Body of pancreas (tissue), 4 donors: ENCODE results near the gene SLC43A1. TPM values are rescaled to one million over a fixed set of nuclear protein-coding genes. Genes with fewer than 3 reads are reported as not detected.

Experiments
- ATAC-seq: fragments of 150-250 bp; one replicate; pipeline ENCODE4 v1.9.1; 2016
- DNase-seq, 4 donors: peaks; one replicate each; pipeline ENCODE4 v3.0.0-alpha.2; 2019
- H3K27ac ChIP-seq, 4 donors: fragments of 200-600 bp; sonication (generic); 1 replicate in 3 of 4; 2 replicates in 1 of 4; pipeline versions ENCODE4 v1.5.1 to v1.6.1; 2016 to 2019; ENCODE audit warnings: mild to moderate bottlenecking in 1 of 4, mixed read lengths in 1 of 4, moderate library complexity in 1 of 4
- H3K27me3 ChIP-seq, 2 donors: fragments of 200-600 bp; sonication (generic); one replicate each; pipeline ENCODE4 v1.6.0; 2016; ENCODE audit warnings: mild to moderate bottlenecking in 1 of 2
- H3K36me3 ChIP-seq, 2 donors: fragments of 200-600 bp; sonication (generic); replicated peaks in 1 of 2; 2 replicates each; pipeline ENCODE4 v1.5.1; 2016; ENCODE audit warnings: low read depth in 2 of 2; ENCODE audit not compliant: insufficient read depth in 1 of 2
- H3K4me1 ChIP-seq: fragments of 200-600 bp; sonication (generic); one replicate; pipeline ENCODE4 v1.6.0; 2016
- H3K4me3 ChIP-seq, 2 donors: fragments of 200-600 bp; sonication (generic); 1 replicate in 1 of 2; 2 replicates in 1 of 2; pipeline ENCODE4 v1.5.1; 2016 to 2019
- H3K9me3 ChIP-seq, 3 donors: fragments of 200-600 bp; sonication (generic); 1 replicate in 2 of 3; 2 replicates in 1 of 3; pipeline ENCODE4 v1.5.1; 2016
- POLR2A ChIP-seq, 3 donors: fragments of 450-650 bp; IDR thresholded peaks; one replicate each; pipeline ENCODE4 v1.6.1; 2016; ENCODE audit warnings: antibody characterized with exemption in 3 of 3, mild to moderate bottlenecking in 2 of 3
- WGBS, 2 donors: methylation state at CpG; one replicate each; pipeline ENCODE4 v1.1.5; 2017; 5-methylcytosine and 5-hydroxymethylcytosine counted together
- intact Hi-C: fragments of 100-400 bp; cut with DNase I; formaldehyde crosslinking; loops from one replicate; pipeline ENCODE4 v1.15.1; 2023
- total RNA-seq, 2 donors: library from RNA; depleted of rRNA; stranded (reverse); fragments of >200 nt; gene quantifications; one replicate each; pipeline ENCODE4 v1.1.0, GENCODE V29; 2016
- TF ChIP-seq, protein P1 (sequence below), 7 experiments: fragments of 450-650 bp in 4 of 7; fragments of 200-600 bp in 3 of 7; sonication (generic) in 3 of 7; IDR thresholded peaks; one replicate each; pipeline ENCODE4 v1.5.1; 2016 to 2019; ENCODE audit warnings: antibody characterized with exemption in 7 of 7

SLC43A1 gene
- total RNA-seq, 2 donors from 2014 or later = 87.7 to 128 TPM

- no peak for ATAC-seq
- TF ChIP-seq POLR2A (IDR thresholded peaks at IDR 0.05) = no peak
- TF ChIP-seq, protein P1, sequence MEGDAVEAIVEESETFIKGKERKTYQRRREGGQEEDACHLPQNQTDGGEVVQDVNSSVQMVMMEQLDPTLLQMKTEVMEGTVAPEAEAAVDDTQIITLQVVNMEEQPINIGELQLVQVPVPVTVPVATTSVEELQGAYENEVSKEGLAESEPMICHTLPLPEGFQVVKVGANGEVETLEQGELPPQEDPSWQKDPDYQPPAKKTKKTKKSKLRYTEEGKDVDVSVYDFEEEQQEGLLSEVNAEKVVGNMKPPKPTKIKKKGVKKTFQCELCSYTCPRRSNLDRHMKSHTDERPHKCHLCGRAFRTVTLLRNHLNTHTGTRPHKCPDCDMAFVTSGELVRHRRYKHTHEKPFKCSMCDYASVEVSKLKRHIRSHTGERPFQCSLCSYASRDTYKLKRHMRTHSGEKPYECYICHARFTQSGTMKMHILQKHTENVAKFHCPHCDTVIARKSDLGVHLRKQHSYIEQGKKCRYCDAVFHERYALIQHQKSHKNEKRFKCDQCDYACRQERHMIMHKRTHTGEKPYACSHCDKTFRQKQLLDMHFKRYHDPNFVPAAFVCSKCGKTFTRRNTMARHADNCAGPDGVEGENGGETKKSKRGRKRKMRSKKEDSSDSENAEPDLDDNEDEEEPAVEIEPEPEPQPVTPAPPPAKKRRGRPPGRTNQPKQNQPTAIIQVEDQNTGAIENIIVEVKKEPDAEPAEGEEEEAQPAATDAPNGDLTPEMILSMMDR (IDR thresholded peaks at IDR 0.05) = no peak
These were observed 71.0 kb downstream of the SLC43A1 start for GRCh38 chr11:57444362-57445121.

GRCh38 chr11:57440744-57441414, 74.6 kb downstream of the SLC43A1 start:
- intact Hi-C loops = loop anchor here (10.0 kb wide), 1 partner anchor 194 kb away; no protein-coding TSS in a partner anchor
- 68 to 83% methylated on average over 4 of the region's 4 CpGs for WGBS, 2 donors
- Histone ChIP-seq H3K4me3 (no peak overlapping the region), H3K27me3 (no peaks in the 10 kb centered on the region), H3K4me1 (no peaks in the 10 kb centered on the region), H3K27ac (no peak overlapping the region), H3K9me3 (no peaks in the 10 kb centered on the region), H3K36me3 (no peaks in the 10 kb centered on the region)
- ATAC-seq (no peak), DNase-seq (no peak)
- no peak for TF ChIP-seq POLR2A (IDR thresholded peaks at IDR 0.05)
- TF ChIP-seq, protein P1 (IDR thresholded peaks at IDR 0.05) = no peak

More at GRCh38 chr11:57444362-57445121, 71.0 kb downstream of the SLC43A1 start:
- Histone ChIP-seq H3K27me3 (no peaks in the 10 kb centered on the region), H3K4me1 (no peaks in the 10 kb centered on the region), H3K4me3 (no peak overlapping the region), H3K27ac (no peak overlapping the region), H3K36me3 (no peaks in the 10 kb centered on the region), H3K9me3 (no peaks in the 10 kb centered on the region)
- intact Hi-C loops = loop anchor here (10.0 kb wide), 1 partner anchor 190 kb away; no protein-coding TSS in a partner anchor
- DNase-seq = no peak
- 76 to 77% methylated on average over 9 of the region's 9 CpGs for WGBS, 2 donors

- Histone ChIP-seq H3K9me3 (no peaks in the 10 kb centered on the region), H3K27ac (no peak overlapping the region), H3K4me1 (peaks cover 6% of the 10 kb centered on the region), H3K4me3 (no peak overlapping the region), H3K27me3 (no peaks in the 10 kb centered on the region), H3K36me3 (no peaks in the 10 kb centered on the region)
- ATAC-seq = no peak
- intact Hi-C loops = loop anchor here (10.0 kb wide), 1 partner anchor 195 kb away; no protein-coding TSS in a partner anchor
- no peak for TF ChIP-seq POLR2A (IDR thresholded peaks at IDR 0.05)
- TF ChIP-seq, protein P1 (IDR thresholded peaks at IDR 0.05) = no peak
- WGBS, 2 donors = 76 to 81% methylated on average over 6 of the region's 6 CpGs
- DNase-seq = no peak
These were observed 75.7 kb downstream of the SLC43A1 start for GRCh38 chr11:57439786-57440185.

DNA sequence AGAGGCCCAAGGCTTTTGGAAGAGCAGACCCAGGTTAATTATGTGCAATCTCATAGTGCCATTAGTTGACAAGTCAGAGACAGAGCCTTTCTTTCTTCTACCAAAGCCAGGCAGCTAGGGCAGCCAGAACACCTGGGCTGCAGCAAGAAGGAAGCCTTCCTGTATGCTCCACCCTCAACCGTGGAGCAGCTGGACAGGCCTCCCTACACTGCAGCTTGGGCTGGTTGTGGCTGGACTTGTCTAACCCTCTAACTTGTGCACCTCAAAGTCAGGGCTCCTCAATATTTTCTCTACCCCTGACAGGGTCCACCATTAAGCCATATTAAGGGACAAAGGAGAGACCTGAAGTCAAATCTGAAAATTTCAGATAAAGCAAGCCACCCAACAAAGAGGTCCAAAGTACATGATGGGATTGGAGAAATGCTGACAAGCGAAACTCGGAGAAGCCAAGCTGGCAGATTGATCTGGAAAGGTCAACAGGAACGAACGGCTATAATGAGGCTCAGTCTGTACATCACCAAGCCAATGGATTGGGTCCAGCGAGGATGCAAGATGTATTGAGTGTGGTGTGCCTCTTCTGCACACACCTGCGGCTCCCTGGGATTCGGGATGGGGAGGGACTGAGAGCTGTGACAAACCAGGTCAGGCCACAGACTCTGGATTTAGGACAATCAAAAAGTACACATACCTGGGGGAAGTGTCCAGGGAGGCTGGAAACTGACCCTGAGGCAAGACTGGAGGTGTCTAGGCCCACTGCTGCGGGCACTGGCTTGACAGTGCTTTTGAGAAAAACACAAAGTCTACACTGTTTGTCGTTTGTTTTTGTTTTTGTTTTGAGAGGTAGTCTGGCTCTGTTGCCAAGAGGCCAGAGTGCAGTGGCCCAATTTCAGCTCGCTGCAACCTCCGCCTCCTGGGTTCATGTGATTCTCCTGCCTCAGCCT, 76.9 kb downstream of the SLC43A1 start:
- ATAC-seq (no peak), DNase-seq (no peak)
- 76 to 77% methylated on average over 12 of the region's 12 CpGs for WGBS, 2 donors
- Histone ChIP-seq H3K36me3 (no peaks in the 10 kb centered on the region), H3K4me1 (peaks cover 11% of the 10 kb centered on the region), H3K4me3 (no peak overlapping the region), H3K27ac (no peak overlapping the region), H3K9me3 (no peaks in the 10 kb centered on the region), H3K27me3 (no peaks in the 10 kb centered on the region)
- intact Hi-C loops = no loop called here
- TF ChIP-seq POLR2A (IDR thresholded peaks at IDR 0.05) = no peak
- TF ChIP-seq, protein P1 (IDR thresholded peaks at IDR 0.05) = no peak
